GM21390 (cell line): ENCODE data around the gene CAMK1G.

Experiments used
- ATAC-seq: cut with Tn5 transposase; IDR thresholded peaks from one replicate; pipeline ENCODE4 v1.9.1; 2021; ENCODE audit not compliant: unreplicated experiment

The CAMK1G gene

GRCh38 chr1:209583408-209583807 is at the start of gene CAMK1G:
CAMK1G (plus strand) TSS chr1:209583714; CDS start chr1:209594984, 11,270 bp downstream.
- no peak for ATAC-seq

GRCh38 chr1:209534496-209535250 is 48.8 kb upstream of the CAMK1G start:
- ATAC-seq = no peak

- ATAC-seq = no peak
These were observed 46.7 kb upstream of the CAMK1G start for GRCh38 chr1:209536843-209537242.

GRCh38 chr1:209537336-209538114 is 46.0 kb upstream of the CAMK1G start:
- ATAC-seq = no peak

GRCh38 chr1:209539576-209539975 is 43.9 kb upstream of the CAMK1G start:
- ATAC-seq = no peak

GRCh38 chr1:209542585-209542984 is 40.9 kb upstream of the CAMK1G start:
- ATAC-seq = no peak

GRCh38 chr1:209544098-209544497 is 39.4 kb upstream of the CAMK1G start:
- ATAC-seq = no peak

GRCh38 chr1:209545423-209545822 is 38.1 kb upstream of the CAMK1G start:
- ATAC-seq = no peak

GRCh38 chr1:209546390-209547085 is 37.0 kb upstream of the CAMK1G start:
- no peak for ATAC-seq

- no peak for ATAC-seq
These were observed 35.9 kb upstream of the CAMK1G start for GRCh38 chr1:209547626-209548025.

- ATAC-seq = no peak
These were observed 33.9 kb upstream of the CAMK1G start for GRCh38 chr1:209549443-209550205.

GRCh38 chr1:209550519-209550918 is 33.0 kb upstream of the CAMK1G start:
- ATAC-seq = no peak

- no peak for ATAC-seq
These were observed 30.9 kb upstream of the CAMK1G start for GRCh38 chr1:209552406-209553264.

GRCh38 chr1:209554761-209555611 is 28.5 kb upstream of the CAMK1G start:
- ATAC-seq = no peak

GRCh38 chr1:209556162-209556690 is 27.3 kb upstream of the CAMK1G start:
- no peak for ATAC-seq

GRCh38 chr1:209557221-209557620 is 26.3 kb upstream of the CAMK1G start:
- ATAC-seq = no peak

GRCh38 chr1:209560529-209560928 is 23.0 kb upstream of the CAMK1G start:
- no peak for ATAC-seq

GRCh38 chr1:209560952-209561351 is 22.6 kb upstream of the CAMK1G start:
- no peak for ATAC-seq

- no peak for ATAC-seq
These were observed 22.0 kb upstream of the CAMK1G start for GRCh38 chr1:209561532-209561931.
